ENCODE measurements around the gene KCNAB1. TPM values are rescaled to one million over a fixed set of nuclear protein-coding genes. Genes with fewer than 3 reads are reported as not detected.

KCNAB1 gene
- total and polyA plus RNA-seq, 2 donors (not counting 3 experiments of a cell fraction or from before 2014, with no cell fraction given), result 0.21 TPM; not detected in 1

DNA sequence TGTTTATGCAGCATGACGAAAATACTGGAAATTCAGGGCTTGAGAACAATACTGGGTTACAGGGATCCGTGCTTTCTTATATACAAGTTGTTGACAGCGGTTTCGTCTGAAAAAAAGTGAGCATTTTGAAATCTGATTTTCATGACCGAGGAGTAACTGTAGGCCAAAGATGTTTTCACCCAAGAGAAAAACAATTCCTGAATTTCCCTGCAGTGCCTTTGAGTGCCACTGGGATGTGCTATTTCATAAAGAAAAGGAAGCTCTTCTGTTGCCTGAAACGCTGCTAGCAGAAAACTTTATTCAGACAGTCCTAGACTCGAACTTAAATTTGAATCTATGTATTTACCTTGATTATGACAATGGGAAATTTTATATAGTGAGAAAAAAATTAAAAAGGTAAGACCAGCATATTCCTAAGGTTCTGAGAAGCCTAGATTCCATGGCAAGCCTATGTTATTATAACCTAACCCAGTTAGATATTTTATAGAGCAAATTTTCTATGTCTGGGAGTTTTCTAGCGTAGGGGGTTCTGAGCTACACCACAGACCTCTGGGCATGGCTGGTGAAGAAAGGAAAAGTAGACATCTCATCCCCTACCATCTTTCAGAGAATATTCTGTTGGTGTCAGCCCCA lies 30.2 kb downstream of the KCNAB1 start:
- DNase-seq (ENCODE audit: low read depth, low spot score), result peak; percentile 75
- H3K4me3 ChIP-seq (replicated peaks in 1 of 3; ENCODE audit: insufficient read depth in 1 of 3, low read depth in 1 of 3, low read length in 3 of 3), result no peak overlapping the region
- H3K9me1 ChIP-seq (replicated peaks; ENCODE audit: control insufficient read depth, extremely low read depth, insufficient read depth, low read length), result no peaks in the 10 kb centered on the region
- H3K9me3 ChIP-seq (replicated peaks; ENCODE audit: control insufficient read depth, insufficient read depth, low read length), result no peaks in the 10 kb centered on the region
- POLR2A ChIA-PET, result no interaction called here
- no peak overlapping the region for H3K4me2 ChIP-seq (ENCODE audit: insufficient read depth, low read length)
- H3K36me3 ChIP-seq (ENCODE audit: control insufficient read depth in 2 of 2, extremely low read depth in 1 of 2, insufficient read depth in 2 of 2, low read length in 2 of 2), result no peaks in the 10 kb centered on the region
- no peak overlapping the region for H3K27ac ChIP-seq (ENCODE audit: insufficient read depth, low read depth, low read length)
- H3K9ac ChIP-seq (replicated peaks; ENCODE audit: extremely low read depth, insufficient read depth, low read length), result no peak overlapping the region
- TF ChIP-seq, protein P1, sequence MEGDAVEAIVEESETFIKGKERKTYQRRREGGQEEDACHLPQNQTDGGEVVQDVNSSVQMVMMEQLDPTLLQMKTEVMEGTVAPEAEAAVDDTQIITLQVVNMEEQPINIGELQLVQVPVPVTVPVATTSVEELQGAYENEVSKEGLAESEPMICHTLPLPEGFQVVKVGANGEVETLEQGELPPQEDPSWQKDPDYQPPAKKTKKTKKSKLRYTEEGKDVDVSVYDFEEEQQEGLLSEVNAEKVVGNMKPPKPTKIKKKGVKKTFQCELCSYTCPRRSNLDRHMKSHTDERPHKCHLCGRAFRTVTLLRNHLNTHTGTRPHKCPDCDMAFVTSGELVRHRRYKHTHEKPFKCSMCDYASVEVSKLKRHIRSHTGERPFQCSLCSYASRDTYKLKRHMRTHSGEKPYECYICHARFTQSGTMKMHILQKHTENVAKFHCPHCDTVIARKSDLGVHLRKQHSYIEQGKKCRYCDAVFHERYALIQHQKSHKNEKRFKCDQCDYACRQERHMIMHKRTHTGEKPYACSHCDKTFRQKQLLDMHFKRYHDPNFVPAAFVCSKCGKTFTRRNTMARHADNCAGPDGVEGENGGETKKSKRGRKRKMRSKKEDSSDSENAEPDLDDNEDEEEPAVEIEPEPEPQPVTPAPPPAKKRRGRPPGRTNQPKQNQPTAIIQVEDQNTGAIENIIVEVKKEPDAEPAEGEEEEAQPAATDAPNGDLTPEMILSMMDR (IDR thresholded peaks at IDR 0.05; ENCODE audit: extremely low read depth in 1 of 2, insufficient read depth in 1 of 2, low read depth in 1 of 2, low read length in 2 of 2), result peak; percentile 75 to 78
- TF ChIP-seq, protein P2, sequence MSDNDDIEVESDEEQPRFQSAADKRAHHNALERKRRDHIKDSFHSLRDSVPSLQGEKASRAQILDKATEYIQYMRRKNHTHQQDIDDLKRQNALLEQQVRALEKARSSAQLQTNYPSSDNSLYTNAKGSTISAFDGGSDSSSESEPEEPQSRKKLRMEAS (IDR thresholded peaks at IDR 0.05; ENCODE audit: insufficient read depth, insufficient read length), result no peak
- no TSS peak for BruUV-seq (replicated peaks)
- H2AFZ ChIP-seq (ENCODE audit: low read depth, low read length), result no peak overlapping the region
- peaks cover 3% of the 10 kb centered on the region in 2 experiments for H3K27me3 ChIP-seq (ENCODE audit: control insufficient read depth in 2 of 2, insufficient read depth in 2 of 2, low read length in 2 of 2)
- CTCF ChIA-PET, result interaction anchor here (0.5 to 7.7 kb wide), 63 partner anchors 10 to 1052 kb away, joined by 3 to 223 read pairs (median 4); partner anchors contain the start of genes C3orf33 and SSR3
- no peaks in the 10 kb centered on the region for H3K79me2 ChIP-seq (ENCODE audit: control insufficient read depth, insufficient read depth, low read length)
- no peaks in the 10 kb centered on the region for H4K20me1 ChIP-seq (replicated peaks; ENCODE audit: control insufficient read depth, extremely low read depth, insufficient read depth, low read length)
- H3K4me1 ChIP-seq (ENCODE audit: control insufficient read depth, extremely low read depth, insufficient read depth, low read length), result peaks cover 19% of the 10 kb centered on the region
- peak; percentile 85 for FAIRE-seq
- intact Hi-C loops (cut with micrococcal nuclease) (loop anchor here (1.0 to 10.0 kb wide), 11 partner anchors 106 to 980 kb away; partner anchors contain the start of genes LEKR1 and TIPARP), dilution Hi-C loops (cut with MboI; ENCODE audit: extremely low pct_ligation_motif_present, low sequenced_read_pairs) (loop anchor here (25.0 kb wide), 1 partner anchor 362 kb away; no protein-coding TSS in a partner anchor)

All from endothelial cell of umbilical vein (primary cell).